ENCODE measurements around the gene PDE11A.

Gene PDE11A

DNA sequence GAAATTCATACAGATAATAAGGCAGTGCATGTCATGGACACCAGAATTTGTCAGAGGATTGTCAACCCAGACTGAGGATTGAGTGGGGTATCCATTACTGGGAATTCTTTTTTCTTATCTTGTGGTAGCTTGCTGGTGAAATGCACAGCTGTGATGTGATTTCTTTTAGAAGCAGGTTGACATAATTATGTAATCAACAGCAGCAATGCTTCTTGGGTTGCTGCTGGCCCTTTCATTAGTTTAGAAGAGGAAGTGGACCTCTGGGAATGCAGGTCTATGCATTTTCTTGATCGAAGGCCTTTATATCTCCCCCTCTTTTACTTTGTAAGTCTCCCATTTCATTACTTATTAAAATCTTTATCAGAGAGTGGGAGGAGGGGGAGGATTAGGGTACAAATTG is 360.1 kb downstream of the PDE11A start:
- DNase-seq, result no peak
- intact Hi-C loops (cut with DNase I), result no loop called here

DNA sequence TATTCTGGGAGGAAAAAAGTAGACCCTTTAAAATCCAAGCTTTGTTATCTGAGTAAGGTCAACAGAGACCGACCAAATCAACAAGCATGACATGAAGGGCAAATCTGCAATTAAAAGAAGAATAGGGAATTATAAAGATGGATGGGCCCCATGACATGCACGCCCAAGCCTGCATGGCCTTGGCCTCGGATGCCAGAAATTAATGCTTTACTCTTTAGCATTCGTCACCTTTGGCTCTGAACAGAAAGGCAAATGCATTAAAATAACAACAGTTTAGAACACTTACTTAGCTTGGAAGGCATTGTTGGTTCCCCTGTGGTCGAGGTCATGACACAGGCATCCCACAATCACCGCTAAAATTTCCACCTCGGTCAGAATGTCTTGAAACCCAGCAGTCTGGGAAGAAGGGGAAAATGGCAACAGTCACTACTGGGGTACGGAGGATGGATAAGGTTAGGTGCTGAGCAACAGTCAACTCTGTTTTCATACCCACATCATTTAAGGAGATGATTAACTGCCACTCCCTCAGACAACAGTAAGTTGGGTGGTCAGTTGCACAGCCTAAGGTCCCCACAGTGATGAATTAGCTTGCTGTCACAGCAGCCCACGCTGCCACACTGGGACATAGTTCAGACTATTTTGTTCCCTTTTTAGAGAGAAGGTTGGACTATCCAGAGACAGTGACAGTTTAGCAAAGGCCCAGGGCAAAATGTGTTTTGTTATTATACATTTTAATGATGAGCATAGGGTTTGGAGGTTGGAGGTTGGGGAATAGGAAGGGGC is 360.9 kb downstream of the PDE11A start:
- DNase-seq, result no peak
- intact Hi-C loops (cut with DNase I), result no loop called here

- intact Hi-C loops (cut with DNase I), result no loop called here
These were observed 361.7 kb downstream of the PDE11A start for GRCh38 chr2:177710889-177711288.

DNA sequence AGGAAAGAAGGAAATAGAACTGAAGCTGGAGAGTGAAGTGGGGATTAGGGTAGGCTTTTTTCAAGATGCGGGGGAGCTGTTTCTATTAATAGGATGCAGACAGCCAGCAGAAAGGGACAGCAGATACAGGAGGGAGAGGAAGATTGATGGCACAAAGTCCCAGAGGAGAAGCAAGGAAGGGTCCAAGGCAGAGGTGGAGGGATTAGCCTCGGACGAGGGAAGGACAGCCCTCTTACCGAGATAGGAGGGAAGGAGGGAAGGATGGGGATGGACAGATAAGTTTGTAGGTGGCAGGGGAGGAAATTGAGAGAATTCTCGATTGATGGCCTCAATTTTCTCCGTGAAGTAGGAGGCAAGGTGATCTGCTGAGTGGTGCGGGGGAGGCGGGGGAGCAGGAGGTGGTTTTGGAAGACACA is 362.6 kb downstream of the PDE11A start:
- DNase-seq, result no peak
- intact Hi-C loops (cut with DNase I), result no loop called here

More at GRCh38 chr2:177710889-177711288, 361.7 kb downstream of the PDE11A start:
- DNase-seq, result no peak

GRCh38 chr2:177708660-177709444 is 363.7 kb downstream of the PDE11A start:
- intact Hi-C loops (cut with DNase I), result no loop called here
- peak in 1 of 10 donors; percentile 84 for DNase-seq

- intact Hi-C loops (cut with DNase I), result no loop called here
- DNase-seq, result no peak
These were observed 364.5 kb downstream of the PDE11A start for GRCh38 chr2:177708106-177708505.

DNA sequence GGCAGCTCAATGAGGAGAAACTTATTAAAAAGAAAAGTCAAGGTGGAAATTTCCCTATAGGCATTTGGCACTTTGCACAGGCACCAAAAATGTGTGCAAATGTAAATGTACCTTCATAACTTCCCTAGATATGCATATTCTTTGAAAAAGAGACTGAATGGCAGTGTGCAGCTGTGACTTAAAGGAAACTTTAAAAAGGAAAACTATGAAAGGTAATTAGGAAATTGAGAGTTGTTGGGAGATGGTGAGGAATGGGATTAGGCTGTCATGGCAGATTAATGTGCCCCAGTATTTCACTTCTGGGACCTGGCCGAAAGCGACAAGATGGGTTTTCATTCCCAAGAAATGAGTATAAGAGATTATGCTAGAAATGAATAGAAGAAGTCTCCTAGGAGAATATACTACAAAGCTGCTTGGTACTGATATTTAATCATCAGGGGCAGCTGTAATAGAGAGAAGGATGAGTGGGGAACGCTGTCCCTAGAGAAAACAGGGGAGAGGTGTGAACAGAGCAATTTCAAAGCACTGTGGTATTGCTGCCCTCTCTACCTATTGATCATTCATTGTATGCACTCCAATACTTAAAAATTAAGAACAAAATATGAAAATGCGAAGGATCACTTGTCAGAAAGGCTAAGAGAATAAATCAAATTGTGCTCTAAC is 366.9 kb downstream of the PDE11A start:
- no peak for DNase-seq
- intact Hi-C loops (cut with DNase I), result no loop called here

GRCh38 chr2:177703159-177703558 is 369.4 kb downstream of the PDE11A start:
- DNase-seq, result no peak
- intact Hi-C loops (cut with DNase I), result no loop called here

GRCh38 chr2:177698281-177698680 is 374.3 kb downstream of the PDE11A start:
- intact Hi-C loops (cut with DNase I), result no loop called here
- DNase-seq, result no peak

DNA sequence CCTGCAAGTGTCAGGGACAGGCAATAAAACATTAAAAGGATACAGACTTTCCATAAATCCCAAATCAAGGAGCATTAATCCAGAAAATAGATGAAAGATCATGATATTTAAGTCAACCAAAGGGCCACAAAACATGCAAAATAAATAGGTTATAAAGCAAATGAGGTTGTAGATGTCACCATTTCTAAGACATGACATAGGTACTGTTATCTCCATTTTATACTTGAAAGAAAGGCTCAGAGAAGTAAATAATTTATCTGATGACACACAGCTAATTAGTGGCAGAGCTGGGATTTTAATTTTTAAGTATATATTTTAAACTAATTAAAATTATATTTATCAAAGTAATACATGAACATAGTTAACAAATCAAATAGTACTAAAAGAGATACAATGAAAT is 378.2 kb downstream of the PDE11A start:
- intact Hi-C loops (cut with DNase I), result no loop called here
- no peak for DNase-seq

- DNase-seq, result no peak
- intact Hi-C loops (cut with DNase I), result no loop called here
These were observed 378.8 kb downstream of the PDE11A start for GRCh38 chr2:177693658-177694339.

GRCh38 chr2:177692783-177693269 is 379.8 kb downstream of the PDE11A start:
- intact Hi-C loops (cut with DNase I), result no loop called here

GRCh38 chr2:177692042-177692782 is 380.4 kb downstream of the PDE11A start:
- intact Hi-C loops (cut with DNase I), result no loop called here
- no peak for DNase-seq

More at GRCh38 chr2:177692783-177693269, 379.8 kb downstream of the PDE11A start:
- no peak for DNase-seq

- no peak for DNase-seq
- intact Hi-C loops (cut with DNase I), result no loop called here
These were observed 381.4 kb downstream of the PDE11A start for GRCh38 chr2:177691177-177691576.

- intact Hi-C loops (cut with DNase I), result no loop called here
These were observed 383.0 kb downstream of the PDE11A start for GRCh38 chr2:177689623-177690022.

DNA sequence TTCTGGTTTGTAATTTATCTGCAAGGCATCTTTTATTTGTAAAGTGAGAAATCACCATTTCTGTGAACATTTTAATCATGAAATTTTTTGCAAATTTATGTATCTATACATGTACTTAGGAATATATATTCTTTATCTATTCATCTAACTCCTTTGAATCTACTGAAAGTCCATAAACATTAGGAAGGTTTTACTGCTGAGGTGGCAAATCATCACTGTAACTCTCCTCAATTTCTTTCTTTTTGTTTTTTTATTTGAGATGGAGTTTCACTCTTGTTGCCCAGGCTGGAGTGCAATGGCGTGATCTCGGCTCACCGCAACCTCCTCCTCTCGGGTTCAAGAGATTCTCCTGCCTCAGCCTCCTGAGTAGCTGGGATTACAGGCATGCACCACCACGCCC is 383.7 kb downstream of the PDE11A start:
- intact Hi-C loops (cut with DNase I), result no loop called here
- DNase-seq, result no peak

More at GRCh38 chr2:177689623-177690022, 383.0 kb downstream of the PDE11A start:
- no peak for DNase-seq

GRCh38 chr2:177683661-177684069 is 388.9 kb downstream of the PDE11A start:
- no peak for DNase-seq
- intact Hi-C loops (cut with DNase I), result no loop called here

GRCh38 chr2:177682836-177683660 is 389.5 kb downstream of the PDE11A start:
- no peak for DNase-seq
- intact Hi-C loops (cut with DNase I), result no loop called here

- intact Hi-C loops (cut with DNase I), result no loop called here
- DNase-seq, result no peak
These were observed 390.6 kb downstream of the PDE11A start for GRCh38 chr2:177682006-177682405.

Measured in posterior cingulate gyrus (tissue), 11 donors.